ENCODE measurements around the gene ZNF677. TPM values are rescaled to one million over a fixed set of nuclear protein-coding genes. Genes with fewer than 3 reads are reported as not detected.
A peak's percentile ranks its signal among the peaks of the same experiment; 100 is the strongest.

ZNF677 gene
- total and polyA plus RNA-seq, 9 of the 15 experiments (the other 6 are each of a cell fraction or from before 2014, with no cell fraction given): 1.5 to 2.3 (median 1.8) TPM

DNA sequence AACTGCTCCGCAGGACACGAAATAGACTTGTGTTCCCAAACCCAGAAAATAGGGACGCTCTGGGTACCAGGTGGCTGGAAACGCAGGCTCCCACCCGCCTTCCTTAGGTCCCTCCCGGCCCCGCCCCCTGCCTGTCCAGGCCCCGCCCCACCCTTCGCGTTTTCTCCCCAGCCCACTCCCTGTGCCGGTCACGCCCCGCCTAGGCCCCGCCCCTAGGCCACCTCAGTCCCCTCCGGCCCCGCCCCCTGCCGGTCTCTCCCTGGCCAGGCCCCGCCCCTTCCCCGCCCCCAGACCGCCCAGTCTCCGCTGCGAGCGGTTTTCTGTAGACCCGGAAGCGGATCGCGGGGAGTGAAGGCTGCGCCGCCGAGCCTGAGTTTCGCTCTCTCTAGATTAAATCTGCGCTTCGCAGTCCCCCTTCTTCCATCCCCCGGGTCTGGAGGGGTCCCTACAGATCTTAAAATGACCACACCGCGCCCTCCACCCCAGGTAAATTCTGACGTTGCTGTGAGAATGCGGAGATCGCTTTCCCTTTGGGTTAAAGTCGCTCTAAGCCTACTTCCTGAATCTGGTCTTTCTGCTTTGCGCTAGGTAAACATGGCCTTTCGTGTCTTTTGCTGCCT is 57.8 kb downstream of the ZNF677 start (continued):
- no peak for TF ChIP-seq TCF7L2 (IDR thresholded peaks at IDR 0.05; ENCODE audit: low read depth, low read length)
- peak; percentile 44; the same call in 1 of the 2 replicates for TF ChIP-seq POLR2G (IDR thresholded peaks at IDR 0.05; ENCODE audit: low read depth, low read length)
- TF ChIP-seq HDAC1 (IDR thresholded peaks at IDR 0.05): peak in 1 of 2 experiments; percentile 26; a peak in 1 of 4 replicates
- TF ChIP-seq SMARCA5 (IDR thresholded peaks at IDR 0.05): no peak
- TF ChIP-seq POLR2A (conservative IDR thresholded peaks at IDR 0.05): peak; percentile 52
- TF ChIP-seq FOXK2 (conservative IDR thresholded peaks at IDR 0.05 in 1 of 2, IDR thresholded peaks at IDR 0.05 in 1 of 2; ENCODE audit: low read depth in 2 of 2): 0 out of 4 replicates have a peak, but pooled peaks of 1 of the 2 experiments have one; percentile 47
- TF ChIP-seq NR2C2 (CRISPR knock-in tag; IDR thresholded peaks at IDR 0.05): no peak
- peak; percentile 75 for TF ChIP-seq NR2C2 (tag; IDR thresholded peaks at IDR 0.05)
- TF ChIP-seq, protein P1, sequence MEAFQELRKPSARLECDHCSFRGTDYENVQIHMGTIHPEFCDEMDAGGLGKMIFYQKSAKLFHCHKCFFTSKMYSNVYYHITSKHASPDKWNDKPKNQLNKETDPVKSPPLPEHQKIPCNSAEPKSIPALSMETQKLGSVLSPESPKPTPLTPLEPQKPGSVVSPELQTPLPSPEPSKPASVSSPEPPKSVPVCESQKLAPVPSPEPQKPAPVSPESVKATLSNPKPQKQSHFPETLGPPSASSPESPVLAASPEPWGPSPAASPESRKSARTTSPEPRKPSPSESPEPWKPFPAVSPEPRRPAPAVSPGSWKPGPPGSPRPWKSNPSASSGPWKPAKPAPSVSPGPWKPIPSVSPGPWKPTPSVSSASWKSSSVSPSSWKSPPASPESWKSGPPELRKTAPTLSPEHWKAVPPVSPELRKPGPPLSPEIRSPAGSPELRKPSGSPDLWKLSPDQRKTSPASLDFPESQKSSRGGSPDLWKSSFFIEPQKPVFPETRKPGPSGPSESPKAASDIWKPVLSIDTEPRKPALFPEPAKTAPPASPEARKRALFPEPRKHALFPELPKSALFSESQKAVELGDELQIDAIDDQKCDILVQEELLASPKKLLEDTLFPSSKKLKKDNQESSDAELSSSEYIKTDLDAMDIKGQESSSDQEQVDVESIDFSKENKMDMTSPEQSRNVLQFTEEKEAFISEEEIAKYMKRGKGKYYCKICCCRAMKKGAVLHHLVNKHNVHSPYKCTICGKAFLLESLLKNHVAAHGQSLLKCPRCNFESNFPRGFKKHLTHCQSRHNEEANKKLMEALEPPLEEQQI (IDR thresholded peaks at IDR 0.05): no peak
- peak; percentile 46; the same call in 1 of the 2 replicates for TF ChIP-seq SUPT5H (IDR thresholded peaks at IDR 0.05)
- 0 out of 4 replicates have a peak, but pooled peaks of 1 of the 2 experiments have one; percentile 12 for TF ChIP-seq NRF1 (conservative IDR thresholded peaks at IDR 0.05 in 1 of 2, IDR thresholded peaks at IDR 0.05 in 1 of 2)
- TF ChIP-seq PHF20 (IDR thresholded peaks at IDR 0.05; ENCODE audit: partially characterized antibody): peak; percentile 38
- no peak for TF ChIP-seq ZNF668 (CRISPR knock-in tag; IDR thresholded peaks at IDR 0.05)
- peak; percentile 35; the same call in 1 of the 2 replicates for TF ChIP-seq POLR2H (tag; IDR thresholded peaks at IDR 0.05; ENCODE audit: low read depth)
- TF ChIP-seq, protein P2, sequence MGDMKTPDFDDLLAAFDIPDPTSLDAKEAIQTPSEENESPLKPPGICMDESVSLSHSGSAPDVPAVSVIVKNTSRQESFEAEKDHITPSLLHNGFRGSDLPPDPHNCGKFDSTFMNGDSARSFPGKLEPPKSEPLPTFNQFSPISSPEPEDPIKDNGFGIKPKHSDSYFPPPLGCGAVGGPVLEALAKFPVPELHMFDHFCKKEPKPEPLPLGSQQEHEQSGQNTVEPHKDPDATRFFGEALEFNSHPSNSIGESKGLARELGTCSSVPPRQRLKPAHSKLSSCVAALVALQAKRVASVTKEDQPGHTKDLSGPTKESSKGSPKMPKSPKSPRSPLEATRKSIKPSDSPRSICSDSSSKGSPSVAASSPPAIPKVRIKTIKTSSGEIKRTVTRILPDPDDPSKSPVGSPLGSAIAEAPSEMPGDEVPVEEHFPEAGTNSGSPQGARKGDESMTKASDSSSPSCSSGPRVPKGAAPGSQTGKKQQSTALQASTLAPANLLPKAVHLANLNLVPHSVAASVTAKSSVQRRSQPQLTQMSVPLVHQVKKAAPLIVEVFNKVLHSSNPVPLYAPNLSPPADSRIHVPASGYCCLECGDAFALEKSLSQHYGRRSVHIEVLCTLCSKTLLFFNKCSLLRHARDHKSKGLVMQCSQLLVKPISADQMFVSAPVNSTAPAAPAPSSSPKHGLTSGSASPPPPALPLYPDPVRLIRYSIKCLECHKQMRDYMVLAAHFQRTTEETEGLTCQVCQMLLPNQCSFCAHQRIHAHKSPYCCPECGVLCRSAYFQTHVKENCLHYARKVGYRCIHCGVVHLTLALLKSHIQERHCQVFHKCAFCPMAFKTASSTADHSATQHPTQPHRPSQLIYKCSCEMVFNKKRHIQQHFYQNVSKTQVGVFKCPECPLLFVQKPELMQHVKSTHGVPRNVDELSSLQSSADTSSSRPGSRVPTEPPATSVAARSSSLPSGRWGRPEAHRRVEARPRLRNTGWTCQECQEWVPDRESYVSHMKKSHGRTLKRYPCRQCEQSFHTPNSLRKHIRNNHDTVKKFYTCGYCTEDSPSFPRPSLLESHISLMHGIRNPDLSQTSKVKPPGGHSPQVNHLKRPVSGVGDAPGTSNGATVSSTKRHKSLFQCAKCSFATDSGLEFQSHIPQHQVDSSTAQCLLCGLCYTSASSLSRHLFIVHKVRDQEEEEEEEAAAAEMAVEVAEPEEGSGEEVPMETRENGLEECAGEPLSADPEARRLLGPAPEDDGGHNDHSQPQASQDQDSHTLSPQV (IDR thresholded peaks at IDR 0.05): no peak
- TF ChIP-seq ELF1 (tag; IDR thresholded peaks at IDR 0.05): peak; percentile 73
- TF ChIP-seq NR2C1 (IDR thresholded peaks at IDR 0.05): peak; percentile 57; the same call in 1 of the 2 replicates
- no peak for TF ChIP-seq NR2C1 (tag; IDR thresholded peaks at IDR 0.05)
- peak; percentile 61 for TF ChIP-seq GABPA (tag; conservative IDR thresholded peaks at IDR 0.05; ENCODE audit: low read depth)
- TF ChIP-seq CXXC5 (CRISPR knock-in tag; IDR thresholded peaks at IDR 0.05): 0 out of 2 replicates have a peak, but pooled peaks have one; percentile 16
- TF ChIP-seq PHF8 (IDR thresholded peaks at IDR 0.05; ENCODE audit: borderline replicate concordance, low read length): peak; percentile 61; the same call in 1 of the 2 replicates
